Measurements from ENCODE around the gene ASXL2. TPM values are rescaled to one million over a fixed set of nuclear protein-coding genes. Genes with fewer than 3 reads are reported as not detected.

ASXL2 gene
- 20.5 and 27.1 TPM in 2 replicates for total RNA-seq

GRCh38 chr2:25878361-25879132 is at the start of gene ASXL2:
Gene ASXL2, minus strand, starts transcription at chr2:25878487. Its CDS starts 265 bp downstream, at chr2:25878222.

Small RNA genes within 50 kb of the gene (small RNA-seq; reads per million reads assigned to genes)
- gene NDUFB4P4 (not detected), gene RF00019 (not detected)

Other genes with a start within 250 kb of the ASXL2 start
- 10.5 and 13.3 TPM in 2 replicates for gene DTNB, start 204.9 kb downstream of the ASXL2 start, total RNA-seq
- 19.2 and 22.2 TPM in 2 replicates for gene KIF3C, start 104.0 kb upstream of the ASXL2 start, total RNA-seq
- gene RAB10, start 155.6 kb upstream of the ASXL2 start, total RNA-seq: 150 and 178 TPM in 2 replicates

All from thoracic aorta endothelial cell (primary cell).